ENCODE results near the gene MED13L.
"Not testable (repeated sequence)": the region's sequence is repeated elsewhere in the genome, so short reads cannot be mapped to it uniquely, and the experiment has no call there.

Gene MED13L

DNA sequence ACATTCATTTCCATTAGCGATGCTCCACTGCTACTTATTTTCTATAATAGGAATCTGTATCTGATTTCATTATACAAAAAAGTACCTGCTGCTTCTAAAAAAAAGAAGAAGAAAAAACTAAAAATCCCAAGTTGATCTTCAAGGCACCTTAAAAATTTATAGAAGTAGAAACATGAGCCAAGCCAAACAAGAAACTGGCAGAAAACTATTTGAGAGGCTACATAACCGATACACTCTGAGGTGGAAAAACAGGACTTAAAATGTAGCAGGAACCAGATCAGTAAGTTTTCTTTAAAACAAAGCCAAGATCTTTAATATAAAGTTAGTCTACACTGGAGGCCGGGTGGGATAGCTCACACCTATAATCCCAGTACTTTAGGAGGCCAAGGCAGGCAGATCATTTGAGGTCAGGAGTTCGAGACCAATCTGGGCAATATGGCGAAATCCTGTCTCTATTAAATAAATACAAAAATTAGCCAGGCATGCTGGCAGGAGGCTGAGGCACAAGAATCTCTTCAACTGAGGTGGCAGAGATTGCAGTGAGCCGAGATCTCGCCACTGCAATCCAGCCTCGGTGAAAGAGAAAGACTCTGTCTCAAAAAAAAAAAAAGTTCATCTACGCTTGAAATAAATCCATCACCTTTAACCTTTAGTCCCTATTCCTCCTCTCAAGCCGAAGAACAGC, 278.6 kb downstream of the MED13L start:
- DNase-seq: no peak

DNA sequence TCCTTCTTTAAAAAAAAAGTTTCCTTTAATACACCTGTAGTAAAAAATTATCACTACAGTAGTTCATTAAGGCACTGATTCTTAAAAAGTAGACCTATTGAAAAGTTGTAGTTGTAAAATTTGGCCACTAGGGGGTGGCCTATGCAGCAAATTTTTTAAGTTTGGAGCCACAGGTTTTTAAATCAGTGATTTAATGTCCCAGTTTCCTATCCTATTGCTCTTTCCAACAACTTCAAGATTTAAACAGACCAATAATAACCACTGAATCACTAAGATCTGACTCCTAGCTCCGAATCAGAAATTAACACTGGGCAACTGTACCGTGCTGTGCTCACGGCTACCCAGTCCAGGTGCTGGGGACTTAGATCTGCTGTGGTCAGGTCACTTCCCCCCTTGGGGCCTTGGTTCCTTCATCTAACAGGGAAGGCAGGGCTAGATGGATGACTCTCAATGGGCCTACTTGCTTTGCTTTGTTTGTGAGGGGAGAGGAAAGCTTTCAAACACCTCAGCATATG, 279.3 kb downstream of the MED13L start:
- DNase-seq: peak in 2 of 14 donors; percentile 6 to 24

DNA sequence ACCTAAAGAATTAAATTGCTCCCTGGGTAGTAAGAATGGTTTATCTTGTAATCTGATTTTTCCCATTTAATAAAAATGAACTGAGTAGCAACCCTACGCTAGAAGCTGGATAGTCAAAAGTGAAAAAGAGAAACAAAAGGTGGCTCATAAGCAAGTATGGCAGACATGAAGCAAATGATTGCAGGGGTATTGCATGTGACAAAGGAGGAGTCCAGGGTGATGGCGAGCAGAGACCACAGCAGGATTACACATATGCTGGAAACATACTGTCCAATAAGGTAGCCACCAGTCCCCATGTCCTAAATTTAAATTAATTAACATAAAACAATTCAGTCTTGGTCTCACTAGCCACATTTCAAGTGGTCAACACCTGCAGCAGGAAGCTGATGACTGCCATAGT, 283.8 kb downstream of the MED13L start:
- DNase-seq: no peak

- no peak for DNase-seq
Measured at GRCh38 chr12:115990241-115990640, 287.3 kb downstream of the MED13L start.

- DNase-seq: no peak
Measured at GRCh38 chr12:115988625-115989563, 288.6 kb downstream of the MED13L start.

DNA sequence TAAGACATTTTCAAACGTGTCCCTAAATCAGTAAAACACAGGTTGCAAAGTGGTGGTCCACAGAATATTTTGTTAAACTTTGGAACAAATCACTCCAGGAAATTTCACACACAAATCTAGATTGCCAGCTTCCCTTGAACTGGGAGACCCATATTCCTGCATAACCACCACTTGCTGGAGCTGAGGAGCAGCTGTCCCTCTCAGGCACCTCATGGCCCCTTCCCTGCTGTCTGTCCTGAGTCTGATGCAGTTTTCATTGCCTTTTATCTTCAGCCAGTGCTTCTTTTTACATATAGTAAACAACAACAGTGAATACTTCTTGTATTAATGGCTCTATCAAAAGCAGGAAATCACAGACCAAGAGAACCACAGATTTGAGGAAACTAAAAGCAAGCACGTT, 289.3 kb downstream of the MED13L start:
- no peak for DNase-seq

DNA sequence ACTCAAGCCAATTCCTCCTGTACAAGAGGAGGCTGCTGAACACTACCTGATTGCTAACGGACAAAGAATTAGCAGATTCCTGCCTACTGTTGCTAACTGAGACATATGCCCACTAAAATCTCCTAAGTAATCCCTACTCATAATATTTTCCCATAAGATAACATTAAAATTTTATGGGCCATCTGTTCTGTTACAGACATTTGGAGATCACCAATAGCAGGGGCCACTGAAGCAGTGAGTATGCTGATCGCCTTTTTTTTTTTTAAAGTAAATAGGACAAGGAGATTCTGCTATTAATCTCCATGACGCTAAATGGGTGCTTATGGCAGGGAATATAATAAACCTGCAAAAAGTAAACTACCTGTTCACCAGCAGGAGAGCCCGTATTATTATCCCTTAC, 292.9 kb downstream of the MED13L start:
- DNase-seq: no peak

DNA sequence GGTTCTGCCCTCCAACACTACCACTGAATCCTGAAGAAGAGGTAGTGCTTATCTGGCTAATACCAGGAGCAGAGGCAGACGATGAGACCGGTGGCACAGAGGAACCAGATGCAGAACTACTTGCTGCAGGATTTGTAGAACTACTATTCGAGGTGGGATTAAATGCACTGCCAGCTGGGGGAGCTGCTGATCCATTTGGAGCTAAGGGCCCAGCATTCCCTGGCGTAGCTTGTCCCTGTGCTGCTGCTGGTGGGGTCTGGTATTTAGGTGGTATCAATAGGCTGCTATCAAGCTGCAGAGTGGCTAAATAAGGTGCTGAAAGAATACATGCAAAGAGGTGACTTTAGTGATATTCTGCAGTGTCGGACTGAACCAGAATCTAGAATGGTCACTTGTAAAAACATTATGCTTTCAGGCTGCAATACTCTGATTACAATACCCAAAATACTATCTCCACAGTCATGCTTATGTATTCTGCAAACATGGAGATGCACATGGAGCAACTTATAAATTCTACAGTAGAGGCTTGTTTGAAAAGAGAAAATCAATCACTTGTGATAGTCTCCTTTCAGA, 294.2 kb downstream of the MED13L start:
- no peak for DNase-seq

DNA sequence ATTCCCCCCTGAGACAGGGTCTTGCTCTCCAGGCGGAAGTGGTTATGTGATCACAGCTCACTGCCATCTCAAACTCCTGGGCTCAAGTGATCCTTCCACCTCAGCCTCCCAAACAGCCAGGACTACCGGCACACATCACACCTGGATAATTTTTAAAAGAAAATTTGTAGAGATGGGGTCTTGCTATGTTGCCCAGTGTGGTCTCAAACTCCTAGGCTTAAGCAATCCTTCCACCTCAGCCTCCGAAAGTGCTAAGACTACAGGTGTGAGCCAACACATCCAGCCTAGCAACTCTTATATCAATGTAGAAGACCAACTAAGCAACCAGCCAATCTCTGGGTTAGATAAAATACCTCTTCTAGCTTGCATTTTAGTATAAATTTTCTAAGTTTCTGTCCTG, 297.2 kb downstream of the MED13L start:
- DNase-seq: no peak

DNA sequence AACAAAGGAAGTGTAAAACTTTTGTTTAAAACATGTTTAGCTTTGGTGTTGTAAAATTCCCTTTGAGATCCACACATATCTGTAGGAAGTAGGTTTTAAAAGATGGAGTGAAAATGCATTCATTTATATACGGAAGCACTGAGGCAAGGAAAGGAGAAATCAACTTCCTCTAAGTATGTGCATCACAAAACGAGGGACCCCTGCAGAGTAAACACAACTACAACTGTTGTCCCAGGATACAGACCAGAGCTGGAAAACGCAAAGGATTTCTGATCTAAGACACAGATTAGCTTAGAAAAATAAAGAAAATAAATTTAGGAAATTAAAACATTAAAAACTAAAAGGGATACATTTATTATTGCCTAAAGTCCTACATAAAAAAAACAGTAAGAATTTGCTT, 297.6 kb downstream of the MED13L start:
- no peak for DNase-seq

DNA sequence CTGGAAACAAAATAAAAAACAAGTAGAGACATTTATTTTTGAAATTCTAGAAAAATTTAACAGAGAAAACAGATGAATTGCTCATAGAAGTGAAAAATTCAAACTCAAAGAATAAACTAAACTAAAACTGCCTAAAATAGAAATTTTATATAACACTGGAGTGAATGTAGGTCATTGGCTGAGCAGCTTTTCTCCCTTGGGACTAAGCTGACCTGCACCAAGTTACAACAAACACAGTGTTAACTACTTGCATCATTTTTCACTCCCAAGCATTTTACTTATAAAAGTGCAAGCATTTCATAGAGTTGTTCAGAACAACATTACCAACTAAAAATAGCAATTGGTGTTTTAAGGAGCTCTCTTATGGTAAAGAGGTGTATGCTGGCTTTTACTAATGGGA, 298.1 kb downstream of the MED13L start:
- DNase-seq: peak in 1 of 14 donors; percentile 64

DNA sequence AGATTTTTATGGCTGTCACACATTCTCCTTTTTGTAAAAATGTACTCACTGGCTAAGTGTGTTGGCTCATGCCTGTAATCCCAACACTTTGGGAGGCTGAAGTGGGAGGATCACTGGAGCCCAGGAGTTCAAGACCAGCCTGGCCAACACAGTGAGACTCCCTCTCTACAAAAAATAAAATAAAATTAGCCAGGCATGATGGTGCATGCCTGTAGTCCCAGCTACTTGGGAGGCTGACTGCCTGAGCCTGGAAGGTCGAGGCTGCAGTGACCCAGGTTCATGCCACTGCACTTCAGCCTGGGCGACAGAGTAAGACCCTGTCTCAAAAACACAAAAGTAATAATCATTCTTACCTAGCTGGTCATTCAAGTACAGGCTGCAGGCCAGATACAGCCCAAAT, 300.7 kb downstream of the MED13L start:
- DNase-seq: not testable (repeated sequence)

GRCh38 chr12:115975411-115975810, 302.1 kb downstream of the MED13L start:
- no peak for DNase-seq

- no peak for DNase-seq
Measured at GRCh38 chr12:115973968-115974724, 303.3 kb downstream of the MED13L start.

- no peak for DNase-seq
Measured at GRCh38 chr12:115973066-115973465, 304.4 kb downstream of the MED13L start.

GRCh38 chr12:115972241-115972640, 305.3 kb downstream of the MED13L start:
- no peak for DNase-seq

- DNase-seq: no peak
Measured at GRCh38 chr12:115968211-115968610, 309.3 kb downstream of the MED13L start.

- DNase-seq: no peak
Measured at GRCh38 chr12:115966376-115966775, 311.1 kb downstream of the MED13L start.

DNA sequence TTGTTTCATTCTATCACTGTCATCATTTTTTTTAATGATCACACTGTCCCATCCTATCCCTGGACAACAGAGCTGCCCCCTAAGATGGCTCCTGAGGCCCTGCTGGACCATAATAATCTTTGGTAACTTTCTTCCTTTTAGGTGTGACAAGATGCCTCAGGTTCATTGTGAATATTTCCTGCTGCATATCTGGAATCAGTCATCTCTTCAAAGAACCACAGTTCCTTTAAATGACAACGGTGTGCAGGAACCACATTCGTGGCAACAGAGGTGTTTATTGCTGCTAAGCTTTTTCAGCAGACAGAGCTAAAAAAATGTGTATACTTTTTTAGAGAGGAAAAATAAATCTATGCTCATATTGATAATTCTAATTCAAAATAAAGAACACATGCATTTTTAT, 312.9 kb downstream of the MED13L start:
- no peak for DNase-seq

GRCh38 chr12:115964214-115964613, 313.3 kb downstream of the MED13L start:
- DNase-seq: no peak

GRCh38 chr12:115962216-115962615, 315.3 kb downstream of the MED13L start:
- DNase-seq: no peak
